HG02571 (cell line): ENCODE results near the gene SCGB1A1.
"Not testable (repeated sequence)": the region's sequence is repeated elsewhere in the genome, so short reads cannot be mapped to it uniquely, and the experiment has no call there.

Source experiments
- ATAC-seq: cut with Tn5 transposase; IDR thresholded peaks from one replicate; pipeline ENCODE4 v1.9.1; 2021; ENCODE audit warnings: mild to moderate bottlenecking, moderate library complexity; ENCODE audit not compliant: unreplicated experiment

SCGB1A1 gene

GRCh38 chr11:62418733-62419132 lies at the start of gene SCGB1A1:
Gene SCGB1A1 (plus strand): TSS chr11:62419033. CDS start chr11:62419096, 63 bp downstream.
- no peak for ATAC-seq

GRCh38 chr11:62370743-62371440 lies 47.9 kb upstream of the SCGB1A1 start:
- ATAC-seq = no peak

- no peak for ATAC-seq
Measured at GRCh38 chr11:62372871-62373270, 46.0 kb upstream of the SCGB1A1 start.

GRCh38 chr11:62373464-62374119 lies 45.2 kb upstream of the SCGB1A1 start:
- ATAC-seq = no peak

GRCh38 chr11:62374801-62375200 lies 44.0 kb upstream of the SCGB1A1 start:
- no peak for ATAC-seq

GRCh38 chr11:62378459-62379063 lies 40.3 kb upstream of the SCGB1A1 start:
- not testable (repeated sequence) for ATAC-seq

GRCh38 chr11:62379586-62379985 lies 39.2 kb upstream of the SCGB1A1 start:
- ATAC-seq = not testable (repeated sequence)

GRCh38 chr11:62380821-62381245 lies 38.0 kb upstream of the SCGB1A1 start:
- ATAC-seq = not testable (repeated sequence)

GRCh38 chr11:62383822-62384221 lies 35.0 kb upstream of the SCGB1A1 start:
- ATAC-seq = no peak

- not testable (repeated sequence) for ATAC-seq
Measured at GRCh38 chr11:62386083-62386482, 32.8 kb upstream of the SCGB1A1 start.

GRCh38 chr11:62387381-62387780 lies 31.5 kb upstream of the SCGB1A1 start:
- no peak for ATAC-seq

GRCh38 chr11:62388999-62389398 lies 29.8 kb upstream of the SCGB1A1 start:
- no peak for ATAC-seq

- no peak for ATAC-seq
Measured at GRCh38 chr11:62390237-62390636, 28.6 kb upstream of the SCGB1A1 start.

- no peak for ATAC-seq
Measured at GRCh38 chr11:62390722-62391121, 28.1 kb upstream of the SCGB1A1 start.

GRCh38 chr11:62391642-62392425 lies 27.0 kb upstream of the SCGB1A1 start:
- ATAC-seq = no peak

- ATAC-seq = no peak
Measured at GRCh38 chr11:62392506-62392905, 26.3 kb upstream of the SCGB1A1 start.

- ATAC-seq = no peak
Measured at GRCh38 chr11:62393061-62393611, 25.7 kb upstream of the SCGB1A1 start.

- no peak for ATAC-seq
Measured at GRCh38 chr11:62393735-62394134, 25.1 kb upstream of the SCGB1A1 start.

GRCh38 chr11:62394825-62395538 lies 23.9 kb upstream of the SCGB1A1 start:
- ATAC-seq = no peak

- ATAC-seq = no peak
Measured at GRCh38 chr11:62395885-62396551, 22.8 kb upstream of the SCGB1A1 start.
